ENCODE data around the gene CELSR2. TPM values are rescaled to one million over a fixed set of nuclear protein-coding genes. Genes with fewer than 3 reads are reported as not detected.
"Not testable (repeated sequence)": the region's sequence is repeated elsewhere in the genome, so short reads cannot be mapped to it uniquely, and the experiment has no call there.

Gene CELSR2
- total RNA-seq, 6 experiments from 2014 or later = 1.2 to 1.7 (median 1.4) TPM

DNA sequence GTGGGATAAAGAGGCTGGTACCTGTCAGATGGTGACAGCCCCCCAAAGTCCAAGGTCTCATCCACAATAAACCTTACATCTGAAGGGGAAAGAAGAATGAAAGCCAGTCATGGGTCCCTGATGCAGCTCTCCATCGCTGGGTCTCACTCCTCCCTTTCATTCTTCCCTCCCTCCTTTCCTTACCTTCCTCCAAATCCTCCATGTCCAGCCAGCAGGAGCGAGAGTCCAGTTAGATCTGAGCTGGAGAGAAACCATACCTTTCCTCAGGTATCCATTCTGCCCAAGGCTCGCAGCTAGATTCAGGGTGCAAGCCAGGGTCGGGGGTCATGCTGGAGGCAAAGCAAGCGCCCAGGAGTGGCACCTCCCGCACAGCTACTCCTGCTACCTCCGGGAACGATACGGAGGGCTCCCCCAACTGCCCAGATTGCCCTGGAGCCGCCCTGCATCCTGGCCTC, 33.2 kb downstream of the CELSR2 start:
- TF ChIP-seq, protein P1, sequence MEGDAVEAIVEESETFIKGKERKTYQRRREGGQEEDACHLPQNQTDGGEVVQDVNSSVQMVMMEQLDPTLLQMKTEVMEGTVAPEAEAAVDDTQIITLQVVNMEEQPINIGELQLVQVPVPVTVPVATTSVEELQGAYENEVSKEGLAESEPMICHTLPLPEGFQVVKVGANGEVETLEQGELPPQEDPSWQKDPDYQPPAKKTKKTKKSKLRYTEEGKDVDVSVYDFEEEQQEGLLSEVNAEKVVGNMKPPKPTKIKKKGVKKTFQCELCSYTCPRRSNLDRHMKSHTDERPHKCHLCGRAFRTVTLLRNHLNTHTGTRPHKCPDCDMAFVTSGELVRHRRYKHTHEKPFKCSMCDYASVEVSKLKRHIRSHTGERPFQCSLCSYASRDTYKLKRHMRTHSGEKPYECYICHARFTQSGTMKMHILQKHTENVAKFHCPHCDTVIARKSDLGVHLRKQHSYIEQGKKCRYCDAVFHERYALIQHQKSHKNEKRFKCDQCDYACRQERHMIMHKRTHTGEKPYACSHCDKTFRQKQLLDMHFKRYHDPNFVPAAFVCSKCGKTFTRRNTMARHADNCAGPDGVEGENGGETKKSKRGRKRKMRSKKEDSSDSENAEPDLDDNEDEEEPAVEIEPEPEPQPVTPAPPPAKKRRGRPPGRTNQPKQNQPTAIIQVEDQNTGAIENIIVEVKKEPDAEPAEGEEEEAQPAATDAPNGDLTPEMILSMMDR (IDR thresholded peaks at IDR 0.05) = no peak
- Mint-ChIP-seq H3K27ac (peak overlapping the region; percentile 84), H3K27me3 (ENCODE audit: insufficient read depth) (peaks cover 1% of the 10 kb centered on the region), H3K36me3 (ENCODE audit: low read depth) (peaks cover 10% of the 10 kb centered on the region; the same call in 1 of the 2 replicates), H3K4me1 (ENCODE audit: low read depth) (peaks cover 32% of the 10 kb centered on the region), H3K4me3 (peak overlapping the region; percentile 94), H3K9me3 (no peaks in the 10 kb centered on the region)
- DNase-seq = no peak

DNA sequence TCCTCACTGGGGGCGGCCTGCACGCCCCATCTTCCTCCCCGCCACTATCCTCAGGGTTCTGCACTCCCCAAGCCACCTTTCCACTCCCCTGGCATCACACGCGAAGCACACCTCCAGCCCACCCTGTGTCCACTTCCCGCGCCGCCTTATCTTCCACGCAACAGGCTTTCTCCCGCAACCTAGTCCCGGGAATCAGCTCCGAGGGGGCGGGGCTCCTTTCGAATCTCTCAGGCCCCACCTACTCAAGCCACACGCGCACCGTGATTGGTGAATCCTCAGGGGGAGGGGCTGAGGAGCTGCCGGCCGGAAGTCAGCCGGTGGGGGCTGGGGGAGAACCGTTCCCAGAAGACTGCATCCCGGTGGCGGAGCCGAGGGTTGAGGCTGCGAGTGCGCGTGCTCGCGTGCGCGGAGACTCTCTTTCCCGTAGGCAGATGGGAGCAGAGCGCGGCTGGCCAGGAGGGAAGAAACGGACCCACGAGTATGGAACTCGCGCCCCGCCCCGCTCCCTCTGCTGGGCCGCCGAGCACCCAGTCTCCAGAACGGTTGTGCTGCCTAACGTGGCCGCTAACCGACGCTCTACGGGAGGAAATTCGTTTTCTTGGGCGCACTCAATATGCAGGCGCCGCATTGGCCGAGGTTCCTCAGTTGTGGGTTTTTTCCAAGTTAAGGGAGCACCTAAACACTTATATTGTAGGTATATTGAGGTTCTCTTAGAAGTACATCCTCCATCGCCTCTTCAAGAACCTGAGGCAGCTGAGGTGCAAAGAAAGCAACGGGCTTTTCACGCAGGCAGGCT, 33.8 kb downstream of the CELSR2 start, which contains the start of gene PSRC1:
Gene PSRC1, minus strand, starts transcription at position 194 of the 796 bp plus-strand sequence.
- TF ChIP-seq, protein P1 (IDR thresholded peaks at IDR 0.05) = peak; percentile 70
- Mint-ChIP-seq H3K27me3 (ENCODE audit: insufficient read depth) (peaks cover 3% of the 10 kb centered on the region), H3K27ac (peak within 1 kb of the TSS; percentile 84), H3K9me3 (no peaks in the 10 kb centered on the region), H3K36me3 (ENCODE audit: low read depth) (peaks cover 10% of the 10 kb centered on the region; the same call in 1 of the 2 replicates), H3K4me3 (peak within 1 kb of the TSS; percentile 94), H3K4me1 (ENCODE audit: low read depth) (peaks cover 32% of the 10 kb centered on the region)
- DNase-seq = peak; percentile 95

DNA sequence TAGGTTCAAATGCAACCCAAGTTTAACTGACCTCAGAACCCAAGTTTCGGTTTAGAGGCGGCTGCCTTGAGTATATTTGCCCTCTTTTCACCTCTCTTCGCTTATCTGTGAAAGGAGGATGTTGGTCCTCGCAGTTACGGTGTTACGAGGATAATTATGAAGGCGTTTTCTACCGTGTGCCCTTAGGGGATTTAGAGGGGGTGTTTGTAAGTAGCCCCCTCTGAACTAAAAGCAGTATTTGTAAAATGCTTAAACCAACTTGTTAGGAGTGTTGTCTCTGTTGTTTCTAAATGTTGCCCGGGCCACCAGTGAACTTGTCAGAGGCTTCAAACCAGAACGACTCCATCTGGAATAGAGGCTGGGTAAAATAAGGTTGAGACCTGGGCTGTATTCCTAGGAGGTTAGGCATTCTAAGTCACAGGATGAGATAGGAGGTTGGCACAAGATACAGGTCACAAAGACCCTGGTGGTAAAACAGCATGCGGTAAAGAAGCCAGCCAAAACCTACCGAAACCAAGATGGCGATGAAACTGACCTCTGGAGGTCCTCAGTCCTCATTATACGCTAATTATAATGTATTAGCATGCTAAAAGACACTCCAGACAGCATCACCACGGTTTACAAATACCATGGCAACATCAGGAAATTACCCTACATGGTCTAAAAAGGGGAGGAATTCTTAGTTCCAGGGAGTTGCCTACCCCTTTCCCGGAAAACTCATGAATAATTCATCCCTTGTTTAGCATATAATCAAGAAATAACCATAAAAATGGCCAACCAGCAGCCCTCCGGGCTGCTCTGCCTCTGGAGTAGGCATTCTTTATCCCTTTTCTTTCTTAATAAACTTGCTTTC, 34.6 kb downstream of the CELSR2 start:
- TF ChIP-seq, protein P1 (IDR thresholded peaks at IDR 0.05) = no peak
- Mint-ChIP-seq H3K27ac (peak overlapping the region; percentile 84), H3K27me3 (ENCODE audit: insufficient read depth) (peaks cover 6% of the 10 kb centered on the region), H3K9me3 (no peaks in the 10 kb centered on the region), H3K4me3 (peak overlapping the region; percentile 94), H3K4me1 (ENCODE audit: low read depth) (peaks cover 32% of the 10 kb centered on the region), H3K36me3 (ENCODE audit: low read depth) (peaks cover 10% of the 10 kb centered on the region; the same call in 1 of the 2 replicates)
- DNase-seq = no peak

DNA sequence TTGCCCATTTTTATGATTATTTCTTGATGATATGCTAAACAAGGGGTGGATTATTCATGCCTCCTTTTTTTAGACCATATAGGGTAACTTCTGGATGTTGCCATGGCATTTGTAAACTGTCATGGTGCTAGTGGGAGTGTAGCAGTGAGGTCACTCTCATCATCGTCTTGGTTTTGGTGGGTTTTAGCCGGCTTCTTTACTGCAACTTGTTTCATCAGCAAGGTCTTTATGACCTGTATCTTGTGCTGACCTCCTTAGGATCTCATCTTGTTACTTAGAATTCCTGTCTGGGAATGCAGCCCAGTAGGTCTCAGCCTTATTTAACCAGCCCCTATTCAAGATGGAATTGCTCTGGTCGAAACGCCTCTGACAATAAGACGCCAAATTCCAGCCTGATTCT, 37.4 kb downstream of the CELSR2 start:
- H3K36me3 Mint-ChIP-seq (ENCODE audit: low read depth); DNase-seq; H3K9me3 Mint-ChIP-seq; H3K27ac Mint-ChIP-seq; H3K4me3 Mint-ChIP-seq; H3K27me3 Mint-ChIP-seq (ENCODE audit: insufficient read depth): not testable (repeated sequence)
- peaks cover 23% of the 10 kb centered on the region for H3K4me1 Mint-ChIP-seq (ENCODE audit: low read depth)

DNA sequence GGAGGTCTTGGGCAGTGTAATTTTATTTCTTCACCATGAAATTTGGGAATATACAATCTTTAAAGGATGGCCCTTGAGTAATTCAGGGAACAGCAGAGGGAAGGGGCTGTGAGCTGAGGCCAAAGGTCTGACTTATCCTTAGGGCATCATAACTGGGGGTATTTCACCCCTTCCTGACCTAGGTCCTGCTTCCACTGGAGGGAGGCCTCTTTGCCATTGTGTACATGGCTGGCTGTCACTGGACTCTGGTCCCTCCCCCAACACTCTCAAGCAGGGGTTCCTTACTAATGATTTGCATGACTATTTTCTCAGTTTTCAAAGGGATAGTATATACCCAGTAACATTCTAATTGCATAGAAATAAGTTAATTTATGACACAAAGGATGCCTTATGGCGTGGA, 40.8 kb downstream of the CELSR2 start:
- TF ChIP-seq, protein P1 (IDR thresholded peaks at IDR 0.05) = no peak
- Mint-ChIP-seq H3K27me3 (ENCODE audit: insufficient read depth) (peaks cover 4% of the 10 kb centered on the region), H3K4me3 (no peak overlapping the region), H3K9me3 (no peaks in the 10 kb centered on the region), H3K4me1 (ENCODE audit: low read depth) (peaks cover 11% of the 10 kb centered on the region), H3K27ac (no peak overlapping the region), H3K36me3 (ENCODE audit: low read depth) (no peaks in the 10 kb centered on the region)
- no peak for DNase-seq

Data from HFFc6 (cell line).